Measurements from ENCODE around the gene LRRC25.

DNA sequence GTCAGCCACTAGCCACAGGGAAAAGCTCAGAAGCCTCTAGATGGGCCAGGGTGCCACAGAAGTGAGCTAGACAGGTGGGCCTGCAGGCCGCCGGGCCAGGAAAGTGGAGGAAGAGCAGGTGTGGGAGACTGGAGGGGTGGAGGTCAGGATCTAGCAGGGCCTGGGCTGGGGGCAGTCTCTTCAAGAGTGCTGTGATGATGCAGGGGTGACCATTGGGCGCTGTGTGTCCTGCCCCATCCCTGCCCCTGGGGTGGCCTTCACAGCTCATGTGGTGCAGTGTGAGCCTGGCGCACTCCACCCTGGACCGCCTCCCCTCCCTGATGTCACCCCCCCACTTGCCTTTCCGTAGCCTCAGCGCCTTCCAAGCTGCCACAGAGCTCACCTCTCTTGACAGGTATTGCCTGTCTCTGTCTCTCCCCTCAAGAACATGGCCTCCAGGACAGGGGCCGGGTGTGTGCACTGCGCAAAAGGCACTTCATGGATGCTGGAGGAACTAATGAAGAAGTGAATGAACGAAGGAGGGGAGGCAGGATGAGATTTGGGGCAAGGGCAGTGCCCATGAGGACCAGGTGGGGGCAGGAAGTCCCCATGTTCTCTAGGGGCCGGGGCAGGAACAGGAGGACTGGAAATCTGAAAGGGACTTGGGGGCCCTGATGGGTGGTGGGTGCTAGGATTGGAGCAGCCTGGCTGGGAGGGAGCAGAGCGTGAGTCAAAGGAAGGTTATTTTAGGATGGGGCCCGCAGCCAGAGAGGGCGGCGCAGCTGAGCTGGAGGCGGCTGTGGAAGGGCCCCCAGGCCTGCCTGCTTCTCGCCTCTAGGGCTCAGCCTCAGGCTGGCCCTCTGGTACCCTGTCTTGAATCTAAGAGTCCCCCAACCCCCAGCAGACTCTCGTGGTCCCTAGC lies 28.3 kb upstream of the LRRC25 start:
- peak in 3 of 12 donors; percentile 15 to 29 (median 26) for TF ChIP-seq CTCF (IDR thresholded peaks at IDR 0.05)
- no peak for TF ChIP-seq POLR2A (IDR thresholded peaks at IDR 0.05)

Data from heart left ventricle (tissue), 13 donors.